ENCODE data around the gene RPS3. TPM values are rescaled to one million over a fixed set of nuclear protein-coding genes. Genes with fewer than 3 reads are reported as not detected.

RPS3 gene
- total and polyA plus RNA-seq, 9 of the 15 experiments (the other 6 are each of a cell fraction or from before 2014, with no cell fraction given), result 2,700 to 5,771 (median 3,679) TPM

GRCh38 chr11:75406338-75406777 is 7.0 kb downstream of the RPS3 start (continued):
- TF ChIP-seq ATF1 (CRISPR knock-in tag; IDR thresholded peaks at IDR 0.05) (no peak), ATF1 (tag; IDR thresholded peaks at IDR 0.05) (peak; percentile 29), ZNF449 (CRISPR knock-in tag; IDR thresholded peaks at IDR 0.05) (peak; percentile 72; the same call in 1 of the 2 replicates), ZNF639 (CRISPR knock-in tag; conservative IDR thresholded peaks at IDR 0.05 in 1 of 2, IDR thresholded peaks at IDR 0.05 in 1 of 2) (peak in 1 of 2 experiments; percentile 75; a peak in 2 of 4 replicates), ETV1 (tag; conservative IDR thresholded peaks at IDR 0.05; ENCODE audit: low read depth) (peak; percentile 92), BCOR (IDR thresholded peaks at IDR 0.05) (0 out of 2 replicates have a peak, but pooled peaks have one; percentile 16), PHF21A (IDR thresholded peaks at IDR 0.05; ENCODE audit: borderline replicate concordance, low read depth) (no peak), POLR2H (tag; IDR thresholded peaks at IDR 0.05; ENCODE audit: low read depth) (peak; percentile 44; the same call in 1 of the 2 replicates), TCF3 (CRISPR knock-in tag; IDR thresholded peaks at IDR 0.05) (peak; percentile 95), ELF2 (CRISPR knock-in tag; IDR thresholded peaks at IDR 0.05) (no peak), POLR2AphosphoS5 (IDR thresholded peaks at IDR 0.05; ENCODE audit: control insufficient read depth, insufficient read depth, low read depth, low read length) (peak; percentile 95), KDM5B (IDR thresholded peaks at IDR 0.05; ENCODE audit: insufficient replicate concordance, low read depth, low read length) (no peak), ZNF583 (CRISPR knock-in tag; IDR thresholded peaks at IDR 0.05) (peak; percentile 77; the same call in 1 of the 2 replicates), FOSL1 (tag; conservative IDR thresholded peaks at IDR 0.05) (peak; percentile 87), CBX1 (IDR thresholded peaks at IDR 0.05; ENCODE audit: low read depth) (no peak), RFX7 (CRISPR knock-in tag; IDR thresholded peaks at IDR 0.05) (0 out of 2 replicates have a peak, but pooled peaks have one; percentile 50), SUPT5H (IDR thresholded peaks at IDR 0.05) (0 out of 2 replicates have a peak, but pooled peaks have one; percentile 1), HDAC3 (IDR thresholded peaks at IDR 0.05; ENCODE audit: borderline replicate concordance, partially characterized antibody) (peak; percentile 59), NONO (IDR thresholded peaks at IDR 0.05; ENCODE audit: low read depth in 2 of 2, low read length in 1 of 2) (no peak), HMGN3 (IDR thresholded peaks at IDR 0.05; ENCODE audit: borderline replicate concordance, extremely low read depth, insufficient read length, low read depth, low read length) (peak; percentile 57), SMAD3 (CRISPR knock-in tag; conservative IDR thresholded peaks at IDR 0.05) (peak; percentile 79), CBX3 (IDR thresholded peaks at IDR 0.05; ENCODE audit: borderline replicate concordance in 1 of 2, low read length in 2 of 2) (0 out of 3 replicates have a peak, but pooled peaks of 1 of the 2 experiments have one; percentile 60), CBFA2T2 (conservative IDR thresholded peaks at IDR 0.05) (peak; percentile 98), GABPB1 (CRISPR knock-in tag; IDR thresholded peaks at IDR 0.05) (no peak), ID3 (CRISPR knock-in tag; IDR thresholded peaks at IDR 0.05) (no peak), ID3 (tag; IDR thresholded peaks at IDR 0.05) (peak; percentile 63; the same call in 1 of the 2 replicates), MTA1 (IDR thresholded peaks at IDR 0.05; ENCODE audit: borderline replicate concordance) (peak; percentile 56; the same call in 1 of the 2 replicates), BHLHE40 (IDR thresholded peaks at IDR 0.05; ENCODE audit: low read length) (peak; percentile 40; the same call in 1 of the 2 replicates)

Data from K562 (cell line).